GM18870 (cell line): ENCODE measurements around the gene OOSP4B.
"Not testable (repeated sequence)": the region's sequence is repeated elsewhere in the genome, so short reads cannot be mapped to it uniquely, and the experiment has no call there.

Experiments
- ATAC-seq: cut with Tn5 transposase; IDR thresholded peaks from one replicate; pipeline ENCODE4 v1.9.1; 2021; ENCODE audit warnings: moderate library complexity; ENCODE audit not compliant: unreplicated experiment

Gene OOSP4B

GRCh38 chr11:60016881-60017280 lies at the start of gene OOSP4B:
TSS of gene OOSP4B (plus strand) at chr11:60017181.
- ATAC-seq: no peak

- ATAC-seq: no peak
Measured at GRCh38 chr11:59967677-59968394, 49.1 kb upstream of the OOSP4B start.

- no peak for ATAC-seq
Measured at GRCh38 chr11:59968395-59968783, 48.6 kb upstream of the OOSP4B start.

- no peak for ATAC-seq
Measured at GRCh38 chr11:59973097-59973496, 43.9 kb upstream of the OOSP4B start.

GRCh38 chr11:59981106-59981770 lies 35.7 kb upstream of the OOSP4B start:
- ATAC-seq: no peak

- ATAC-seq: not testable (repeated sequence)
Measured at GRCh38 chr11:59982037-59982436, 34.9 kb upstream of the OOSP4B start.

- no peak for ATAC-seq
Measured at GRCh38 chr11:59983212-59983611, 33.8 kb upstream of the OOSP4B start.

- no peak for ATAC-seq
Measured at GRCh38 chr11:59984368-59984767, 32.6 kb upstream of the OOSP4B start.

GRCh38 chr11:59990421-59990820 lies 26.6 kb upstream of the OOSP4B start:
- no peak for ATAC-seq

GRCh38 chr11:59992425-59992824 lies 24.6 kb upstream of the OOSP4B start:
- no peak for ATAC-seq

GRCh38 chr11:59997800-59998199 lies 19.2 kb upstream of the OOSP4B start:
- ATAC-seq: no peak

GRCh38 chr11:59999691-60000090 lies 17.3 kb upstream of the OOSP4B start:
- ATAC-seq: no peak

- ATAC-seq: no peak
Measured at GRCh38 chr11:60003729-60004128, 13.3 kb upstream of the OOSP4B start.

GRCh38 chr11:60005360-60005759 lies 11.6 kb upstream of the OOSP4B start:
- ATAC-seq: no peak

GRCh38 chr11:60018058-60018457 lies 1.1 kb downstream of the OOSP4B start:
- no peak for ATAC-seq

GRCh38 chr11:60020376-60020775 lies 3.4 kb downstream of the OOSP4B start:
- ATAC-seq: not testable (repeated sequence)

GRCh38 chr11:60029015-60029632 lies 12.1 kb downstream of the OOSP4B start:
- ATAC-seq: no peak

- no peak for ATAC-seq
Measured at GRCh38 chr11:60040109-60040508, 23.1 kb downstream of the OOSP4B start, which contains the start of gene OOSP2. TSS of gene OOSP2 (plus strand) at chr11:60040409. CDS start at chr11:60040460, 51 bp downstream.

- ATAC-seq: not testable (repeated sequence)
Measured at GRCh38 chr11:60050422-60050821, 33.4 kb downstream of the OOSP4B start.

- ATAC-seq: not testable (repeated sequence)
Measured at GRCh38 chr11:60050839-60051238, 33.9 kb downstream of the OOSP4B start.

GRCh38 chr11:60056349-60056969 lies 39.5 kb downstream of the OOSP4B start, which contains the start of gene MS4A3:
TSS of gene MS4A3 (plus strand) at chr11:60056665. CDS start at chr11:60061161, 4,496 bp downstream.
- no peak for ATAC-seq
